GM10248 (cell line): ENCODE measurements around the gene AIF1L.

Experiments used
- CTCF ChIA-PET: fragments of 300-600 bp; sonication (Branson Sonifier 250); formaldehyde crosslinking; extraction: SDS; loops from one replicate; lab custom pipeline; 2021; ENCODE audit warnings: antibody characterized with exemption; lab: Yijun Ruan, JAX
- POLR2A ChIA-PET: fragments of 350-650 bp; sonication (Branson Sonifier 250); formaldehyde crosslinking; extraction: SDS; loops from one replicate; lab custom pipeline; 2020; ENCODE audit warnings: antibody characterized with exemption; lab: Yijun Ruan, JAX
- DNase-seq: peaks from one replicate; pipeline ENCODE4 v3.0.0; 2012; ENCODE audit errors: extremely low spot score
- CTCF ChIP-seq: IDR thresholded peaks from 2 replicates; pipeline ENCODE4 v1.5.1; 2012; ENCODE audit warnings: mild to moderate bottlenecking, low read depth; ENCODE audit errors: extremely low read depth, missing control alignments, control extremely low read depth

AIF1L gene

GRCh38 chr9:131126059-131126426, 29.7 kb downstream of the AIF1L start:
- DNase-seq, result no peak
- ChIA-PET CTCF (interaction anchor here (1.1 kb wide), 1 partner anchor 1110 kb away, joined by 3 read pairs; no protein-coding TSS in a partner anchor), POLR2A (no interaction called here)
- TF ChIP-seq CTCF, result no peak

GRCh38 chr9:131129183-131129582, 32.9 kb downstream of the AIF1L start:
- ChIA-PET CTCF (no interaction called here), POLR2A (interaction anchor here (0.6 kb wide), 1 partner anchor 853 kb away, joined by 3 read pairs; no protein-coding TSS in a partner anchor)
- no peak for DNase-seq
- TF ChIP-seq CTCF, result no peak

GRCh38 chr9:131138676-131139075, 42.3 kb downstream of the AIF1L start:
- no peak for TF ChIP-seq CTCF
- ChIA-PET CTCF (interaction anchor here (0.9 kb wide), 1 partner anchor 92 kb away, joined by 3 read pairs; no protein-coding TSS in a partner anchor), POLR2A (interaction anchor here (0.6 kb wide), 1 partner anchor 945 kb away, joined by 3 read pairs; no protein-coding TSS in a partner anchor)
- DNase-seq, result no peak

GRCh38 chr9:131140112-131140511, 43.8 kb downstream of the AIF1L start:
- TF ChIP-seq CTCF, result no peak
- DNase-seq, result no peak
- CTCF ChIA-PET, result interaction anchor here (0.9 to 1.3 kb wide), 2 partner anchors 9 to 38 kb away, joined by 3 read pairs; no protein-coding TSS in a partner anchor
- POLR2A ChIA-PET, result no interaction called here

- POLR2A ChIA-PET, result no interaction called here
- DNase-seq, result no peak
- CTCF ChIA-PET, result interaction anchor here (1.3 kb wide), 1 partner anchor 37 kb away, joined by 3 read pairs; no protein-coding TSS in a partner anchor
- TF ChIP-seq CTCF, result no peak
These were observed 44.2 kb downstream of the AIF1L start for GRCh38 chr9:131140550-131140949.

- ChIA-PET POLR2A (no interaction called here), CTCF (no interaction called here)
- TF ChIP-seq CTCF, result no peak
- no peak for DNase-seq
These were observed 45.8 kb downstream of the AIF1L start for GRCh38 chr9:131142160-131142559.
